GM18951 (cell line): ENCODE data around the gene PNCK.

Experiments used
- POLR2A ChIP-seq: IDR thresholded peaks from 4 replicates; pipeline ENCODE4 v1.6.1; 2011; ENCODE audit warnings: mild to moderate bottlenecking; ENCODE audit not compliant: insufficient read length, insufficient read depth; ENCODE audit errors: extremely low read depth
- in situ Hi-C: fragments of 300-500 bp; cut with MboI; formaldehyde crosslinking; loops from one replicate; pipeline ENCODE4 v1.12.0; 2022; ENCODE audit warnings: low sequenced_read_pairs, mixed read lengths, inconsistent platforms; ENCODE audit not compliant: unreplicated experiment

PNCK gene

DNA sequence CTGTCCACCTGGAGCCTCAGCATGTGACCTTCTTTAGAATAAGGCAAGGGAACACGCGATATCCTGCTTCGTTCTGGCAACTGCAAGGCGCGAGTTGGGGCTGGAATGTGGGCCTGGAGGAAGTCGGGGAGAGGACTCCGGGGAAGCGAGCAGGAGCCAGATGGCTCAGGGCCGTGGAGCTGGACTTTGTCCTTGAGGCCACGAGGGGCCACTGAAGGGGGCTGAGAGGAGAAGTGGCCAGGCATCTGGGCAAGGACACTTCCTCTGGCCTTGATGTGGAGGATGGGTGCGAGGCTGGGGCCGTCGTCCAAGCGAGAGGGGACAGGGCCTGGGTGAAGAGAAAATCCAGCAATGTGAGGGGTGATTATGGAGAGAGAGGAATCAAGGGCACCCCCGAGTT is 38.8 kb downstream of the PNCK start:
- in situ Hi-C loops: no loop called here
- no peak for TF ChIP-seq POLR2A

DNA sequence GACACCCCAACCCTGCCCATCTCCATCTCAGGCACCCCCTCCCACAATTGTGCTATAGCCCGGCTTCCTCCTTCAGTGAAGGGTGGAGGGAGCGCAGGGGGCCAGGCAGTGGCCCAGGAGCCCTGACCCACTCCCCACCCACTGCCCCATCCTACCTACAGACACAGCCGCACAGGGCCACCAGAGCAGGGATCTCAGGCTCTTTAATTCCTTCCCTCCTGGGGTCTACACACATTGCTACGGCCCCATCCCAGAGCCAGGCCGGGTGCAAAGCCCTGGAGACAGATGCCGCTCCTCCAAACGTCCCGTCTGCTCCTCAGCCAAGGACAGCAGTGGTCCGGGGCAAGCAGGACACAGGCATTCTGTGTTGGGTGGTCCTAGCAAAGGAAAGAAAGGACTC is 39.4 kb downstream of the PNCK start:
- in situ Hi-C loops: no loop called here
- no peak for TF ChIP-seq POLR2A

DNA sequence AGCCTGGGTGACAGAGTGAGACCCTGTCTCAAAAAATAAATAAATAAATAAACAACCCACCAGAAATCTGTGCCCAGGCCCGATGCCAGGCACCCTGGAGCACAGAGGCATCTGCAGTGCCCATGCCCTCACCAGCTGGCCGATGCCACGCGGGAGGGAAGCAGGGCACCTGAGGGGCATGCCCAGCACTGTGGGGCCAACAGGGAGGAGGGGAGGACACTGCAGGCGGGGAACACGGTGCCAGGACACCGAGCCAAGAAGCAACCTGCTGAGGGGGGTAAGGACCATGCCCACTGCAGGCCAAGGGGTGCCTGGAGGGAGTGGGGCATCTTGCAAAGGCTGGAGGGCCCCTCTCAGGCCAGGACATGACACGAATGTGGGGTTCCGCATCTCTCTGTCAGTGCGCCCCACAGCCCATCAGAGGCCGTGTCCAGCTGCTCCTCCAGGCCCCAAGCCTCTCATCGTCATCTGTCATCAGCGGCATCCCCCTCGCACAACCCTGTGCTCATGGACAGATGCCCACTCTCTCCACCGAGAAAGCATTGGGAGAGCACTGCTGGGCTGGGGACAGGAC is 39.9 kb downstream of the PNCK start:
- in situ Hi-C loops: no loop called here
- TF ChIP-seq POLR2A: no peak

GRCh38 chrX:153633048-153633447 is 40.6 kb downstream of the PNCK start:
- no peak for TF ChIP-seq POLR2A
- in situ Hi-C loops: no loop called here

- in situ Hi-C loops: no loop called here
- TF ChIP-seq POLR2A: no peak
Observed at GRCh38 chrX:153632595-153632946, 41.0 kb downstream of the PNCK start.

- in situ Hi-C loops: no loop called here
- no peak for TF ChIP-seq POLR2A
Observed at GRCh38 chrX:153631907-153632594, 41.6 kb downstream of the PNCK start.

DNA sequence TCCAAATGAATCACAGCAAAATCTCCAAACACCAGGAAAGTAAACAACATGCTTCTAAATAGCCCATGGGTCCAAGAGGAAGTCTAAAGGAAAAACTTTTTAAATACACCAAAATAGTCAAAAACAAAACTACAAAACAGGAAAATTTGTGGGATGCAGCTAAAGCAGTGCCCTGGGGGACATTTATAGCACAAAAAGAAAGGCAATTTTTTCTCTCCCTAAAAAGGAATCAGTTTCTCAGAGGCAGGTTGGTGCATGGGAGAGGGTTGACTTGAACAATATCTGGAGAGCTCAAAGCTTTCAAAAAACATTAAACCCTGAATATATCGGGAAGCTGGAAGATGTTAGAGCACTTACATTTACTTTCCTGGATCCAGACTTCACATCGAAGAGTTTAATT is 42.3 kb downstream of the PNCK start:
- in situ Hi-C loops: no loop called here
- no peak for TF ChIP-seq POLR2A

DNA sequence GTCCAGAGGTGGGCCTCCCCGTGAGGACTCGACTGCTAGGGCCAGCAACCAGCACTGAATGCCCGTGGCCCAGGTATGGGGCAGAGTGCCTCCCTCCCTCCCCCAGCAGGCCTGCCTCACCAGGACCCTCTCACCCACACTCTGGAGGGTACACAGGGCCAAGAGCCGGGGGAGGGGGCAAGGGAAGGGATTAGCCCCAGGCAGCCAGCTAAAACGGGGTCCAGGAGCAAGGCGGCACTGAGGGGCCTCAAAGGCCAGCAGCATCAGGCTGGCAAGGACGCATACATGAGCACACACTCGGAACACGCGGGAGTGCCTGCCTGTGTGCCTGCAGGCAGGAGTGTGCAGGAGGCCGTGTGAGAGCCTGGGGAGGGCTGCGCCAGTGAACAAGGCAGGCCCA is 44.9 kb downstream of the PNCK start:
- TF ChIP-seq POLR2A: no peak
- in situ Hi-C loops: no loop called here

DNA sequence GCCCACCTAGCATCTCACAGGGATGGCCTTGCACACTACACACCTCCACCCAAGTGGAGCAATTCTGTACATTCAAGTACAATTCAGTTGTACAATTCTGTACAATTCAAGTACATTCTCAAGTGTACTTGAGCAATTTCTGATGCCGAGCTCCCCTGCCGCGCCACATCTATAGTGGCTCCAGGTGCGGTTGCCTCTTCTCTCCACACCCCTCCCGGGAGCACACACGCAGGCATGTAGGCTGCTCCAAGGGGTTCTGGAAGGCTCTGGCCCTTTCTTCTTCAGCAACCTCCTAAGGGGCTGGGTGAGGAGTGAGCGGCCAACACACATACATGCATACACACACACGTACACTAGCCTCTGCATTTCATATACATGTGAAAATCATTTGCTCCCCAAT is 45.5 kb downstream of the PNCK start:
- in situ Hi-C loops: no loop called here
- TF ChIP-seq POLR2A: no peak

GRCh38 chrX:153627675-153628111 is 45.9 kb downstream of the PNCK start:
- TF ChIP-seq POLR2A: no peak
- in situ Hi-C loops: no loop called here

DNA sequence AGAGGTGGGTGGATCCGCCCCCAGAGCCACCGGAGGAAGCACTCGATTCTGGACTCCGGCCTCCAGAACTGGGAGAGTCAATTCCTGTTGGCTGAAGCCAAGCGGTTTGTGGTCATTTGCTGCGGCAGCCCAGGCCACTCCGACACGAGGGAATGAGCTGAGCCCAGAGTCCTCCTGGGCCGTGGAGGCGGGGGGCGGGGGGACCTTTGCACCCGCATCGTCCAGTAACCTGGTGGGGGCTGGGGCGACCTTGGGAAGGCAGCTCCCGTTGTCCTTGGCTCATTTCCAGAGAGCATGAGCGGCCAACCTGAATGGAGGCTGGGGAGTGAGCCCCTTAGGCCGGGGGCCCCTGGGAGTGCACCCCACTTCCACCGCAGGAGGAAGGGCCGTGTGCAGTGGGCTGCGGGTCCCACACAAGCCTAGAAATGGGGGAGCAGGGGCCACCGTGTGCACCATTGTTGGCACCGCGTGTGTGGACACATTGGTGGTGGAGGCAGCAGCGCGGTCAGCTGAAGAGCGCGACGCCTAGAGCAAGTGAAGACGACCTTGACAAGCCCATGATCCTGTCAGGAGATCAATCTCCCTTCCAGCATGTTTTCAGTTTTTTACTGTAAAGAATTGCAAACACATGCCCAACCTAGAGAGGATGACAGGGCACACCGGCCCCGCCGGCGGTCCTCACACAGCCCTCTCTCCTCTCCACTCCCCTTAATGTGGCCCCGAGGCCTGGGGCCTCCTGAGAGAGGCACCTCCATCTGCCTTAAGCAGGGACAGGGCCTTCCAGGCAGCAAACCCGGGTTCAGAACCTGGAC is 46.5 kb downstream of the PNCK start:
- in situ Hi-C loops: no loop called here
- TF ChIP-seq POLR2A: no peak

GRCh38 chrX:153626025-153626633 is 47.5 kb downstream of the PNCK start:
- in situ Hi-C loops: no loop called here
- TF ChIP-seq POLR2A: no peak

DNA sequence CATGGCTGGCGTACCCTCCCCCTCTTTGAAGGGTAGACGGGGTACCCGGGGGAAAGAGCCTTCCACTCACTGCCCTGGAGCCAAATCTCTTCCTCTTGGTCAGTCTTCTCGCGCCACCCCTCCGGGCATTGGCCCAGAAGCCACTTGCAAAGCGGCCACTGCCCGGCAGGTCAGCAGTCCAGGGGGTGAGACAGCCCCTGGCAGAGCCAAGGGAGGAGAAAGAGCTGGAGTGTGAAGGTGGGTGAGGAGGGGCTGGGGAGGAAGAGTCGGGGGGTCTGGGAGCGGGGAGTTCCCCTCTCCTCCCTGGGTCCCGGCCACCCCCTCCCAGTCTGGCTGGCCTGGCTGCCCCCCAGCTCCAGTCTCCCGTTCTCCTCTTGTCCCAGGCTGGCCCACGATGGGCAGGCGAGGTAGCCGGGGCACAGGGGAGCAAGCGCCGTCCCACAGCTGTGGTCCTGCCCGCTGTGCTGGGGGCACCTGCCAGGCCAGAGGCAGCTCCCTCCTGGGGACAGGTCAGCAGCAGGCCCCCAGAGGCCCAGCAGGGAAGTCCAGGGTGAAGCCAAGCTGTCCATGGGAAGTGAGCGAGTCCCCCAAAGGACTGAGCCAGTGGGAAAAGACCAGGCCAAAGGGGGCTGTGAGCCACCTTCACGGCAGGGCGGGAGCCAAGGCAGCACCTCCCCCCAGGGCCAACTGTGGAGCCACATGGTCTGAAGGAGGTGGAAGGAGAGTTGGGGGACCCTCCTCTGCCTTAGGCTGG is 48.2 kb downstream of the PNCK start:
- no peak for TF ChIP-seq POLR2A
- in situ Hi-C loops: no loop called here
